IMR-90 (cell line): ENCODE results near the gene SNAPC2. TPM values are rescaled to one million over a fixed set of nuclear protein-coding genes. Genes with fewer than 3 reads are reported as not detected.

Source experiments
- ATAC-seq: fragments of 200-7000 bp; cut with Tn5 transposase; 2 replicates; pipeline ENCODE4 v1.9.1; 2020; ENCODE audit warnings: low read depth, mild to moderate bottlenecking, moderate library complexity
- BruUV-seq: library from RNA; stranded (reverse); fragments of 400-500 nt; replicated peaks from 2 replicates; lab custom pipeline; 2021; lab: Mats Ljungman, UMichigan
- CTCF ChIA-PET: fragments of 300-600 bp; formaldehyde crosslinking; extraction: SDS; loops from one replicate; lab custom pipeline; 2021; ENCODE audit warnings: antibody characterized with exemption; lab: Yijun Ruan, JAX
- POLR2A ChIA-PET: fragments of 300-600 bp; sonication (Branson Sonifier 250); formaldehyde crosslinking; loops from one replicate; lab custom pipeline; 2022; ENCODE audit warnings: antibody characterized with exemption; ENCODE audit not compliant: unreplicated experiment; lab: Charles Lee
- DNase-seq: peaks from one replicate; pipeline ENCODE4 v3.0.0; 2013
- H2AFZ ChIP-seq: replicated peaks from 2 replicates; pipeline ENCODE3; 2013; ENCODE audit warnings: low read length, mild to moderate bottlenecking; ENCODE audit not compliant: poor library complexity
- H2AK5ac ChIP-seq: 2 replicates; pipeline ENCODE4 v1.6.1; 2013; ENCODE audit warnings: low read depth, low read length, inconsistent platforms
- H2AK9ac ChIP-seq: replicated peaks from 2 replicates; pipeline ENCODE3; 2013; ENCODE audit warnings: mild to moderate bottlenecking, low read depth, low read length, moderate library complexity; ENCODE audit not compliant: poor library complexity
- H2BK120ac ChIP-seq: 2 replicates; pipeline ENCODE4 v1.6.1; 2013; ENCODE audit warnings: low read depth, low read length, inconsistent platforms
- H2BK15ac ChIP-seq: 3 replicates; pipeline ENCODE4 v1.6.1; 2013; ENCODE audit warnings: low read depth, low read length, inconsistent platforms
- H2BK20ac ChIP-seq: 2 replicates; pipeline ENCODE4 v1.6.1; 2013; ENCODE audit warnings: low read depth, mild to moderate bottlenecking, inconsistent platforms, low read length, moderate library complexity
- H2BK5ac ChIP-seq: 2 replicates; pipeline ENCODE4 v1.6.1; 2013; ENCODE audit warnings: mild to moderate bottlenecking, low read depth, low read length, inconsistent platforms; ENCODE audit not compliant: poor library complexity, severe bottlenecking
- H3K14ac ChIP-seq: replicated peaks from 2 replicates; pipeline ENCODE4 v1.6.1; 2013; ENCODE audit warnings: low read depth, low read length, inconsistent platforms
- H3K18ac ChIP-seq: 2 replicates; pipeline ENCODE4 v1.6.1; 2013; ENCODE audit warnings: low read depth, low read length, control low read depth
- H3K23ac ChIP-seq: 2 replicates; pipeline ENCODE4 v1.6.1; 2013; ENCODE audit warnings: low read depth, low read length, inconsistent platforms
- H3K27ac ChIP-seq: 2 replicates; pipeline ENCODE4 v1.5.1; 2013; ENCODE audit warnings: mild to moderate bottlenecking, control low read depth, low read length; ENCODE audit not compliant: insufficient read depth
- H3K27me3 ChIP-seq: 2 replicates; pipeline ENCODE4 v1.6.1; 2013; ENCODE audit warnings: low read length; ENCODE audit not compliant: control insufficient read depth, insufficient read depth
- H3K36me3 ChIP-seq: 2 replicates; pipeline ENCODE4 v1.6.1; 2013; ENCODE audit warnings: low read length, mixed read lengths; ENCODE audit not compliant: control insufficient read depth, insufficient read depth
- H3K4ac ChIP-seq: 2 replicates; pipeline ENCODE4 v1.6.1; 2013; ENCODE audit warnings: low read depth, low read length, inconsistent platforms
- H3K4me1 ChIP-seq: 2 replicates; pipeline ENCODE4 v1.6.1; 2013; ENCODE audit warnings: low read length, mixed read lengths; ENCODE audit not compliant: control insufficient read depth, insufficient read depth
- H3K4me2 ChIP-seq: 2 replicates; pipeline ENCODE4 v1.6.1; 2013; ENCODE audit warnings: low read depth, mild to moderate bottlenecking, control low read depth, low read length, moderate library complexity
- H3K4me3 ChIP-seq: 2 replicates; pipeline ENCODE4 v1.5.1; 2013; ENCODE audit warnings: low read depth, mild to moderate bottlenecking, control low read depth, low read length, moderate library complexity; ENCODE audit not compliant: insufficient read depth
- H3K56ac ChIP-seq: 2 replicates; pipeline ENCODE4 v1.6.1; 2013; ENCODE audit warnings: low read length, inconsistent platforms; ENCODE audit not compliant: insufficient read depth; ENCODE audit errors: extremely low read depth
- H3K79me1 ChIP-seq, 2 experiments: 2 replicates each; pipeline ENCODE4 v1.6.1; 2013; ENCODE audit warnings: low read length in 2 of 2, inconsistent platforms in 1 of 2, low read depth in 1 of 2
- H3K9ac ChIP-seq: 2 replicates; pipeline ENCODE4 v1.6.1; 2013; ENCODE audit warnings: low read depth, low read length, control low read depth
- H3K9me1 ChIP-seq: 2 replicates; pipeline ENCODE4 v1.6.1; 2013; ENCODE audit warnings: low read length, inconsistent platforms; ENCODE audit not compliant: insufficient read depth
- H3K9me3 ChIP-seq: 2 replicates; pipeline ENCODE4 v1.6.1; 2013; ENCODE audit warnings: low read length; ENCODE audit not compliant: control insufficient read depth, insufficient read depth
- H4K20me1 ChIP-seq: 2 replicates; pipeline ENCODE4 v1.6.1; 2013; ENCODE audit warnings: low read length, inconsistent platforms; ENCODE audit not compliant: insufficient read depth
- H4K5ac ChIP-seq: 2 replicates; pipeline ENCODE4 v1.6.1; 2013; ENCODE audit warnings: mild to moderate bottlenecking, low read depth, low read length, control low read depth
- H4K8ac ChIP-seq, 2 experiments: 2 replicates each; pipeline ENCODE4 v1.6.1; 2013; ENCODE audit warnings: low read depth in 2 of 2, low read length in 2 of 2, control low read depth in 1 of 2, inconsistent platforms in 1 of 2
- H4K91ac ChIP-seq: 2 replicates; pipeline ENCODE4 v1.6.1; 2013; ENCODE audit warnings: low read depth, low read length, inconsistent platforms; ENCODE audit not compliant: insufficient read depth
- BHLHE40 ChIP-seq: fragments of 150-350 bp; IDR thresholded peaks from 2 replicates; pipeline ENCODE4 v1.6.1; 2016; ENCODE audit warnings: mild to moderate bottlenecking, low read depth, low read length
- CEBPB ChIP-seq: IDR thresholded peaks from 2 replicates; pipeline ENCODE4 v1.6.1; 2012; ENCODE audit warnings: low read depth, low read length, improper control_type of control experiment
- CTCF ChIP-seq: conservative IDR thresholded peaks from 2 replicates; pipeline ENCODE4 v1.5.1; 2012; ENCODE audit warnings: mild to moderate bottlenecking, low read depth, low read length, improper control_type of control experiment
- ELK1 ChIP-seq: fragments of 150-350 bp; IDR thresholded peaks from 2 replicates; pipeline ENCODE4 v1.6.1; 2016; ENCODE audit warnings: low read depth, mild to moderate bottlenecking, low read length, moderate library complexity, borderline replicate concordance
- FOS ChIP-seq: fragments of 150-350 bp; IDR thresholded peaks from 2 replicates; pipeline ENCODE4 v1.6.1; 2016; ENCODE audit warnings: low read depth, low read length
- MAFK ChIP-seq: IDR thresholded peaks from 2 replicates; pipeline ENCODE4 v1.6.1; 2012; ENCODE audit warnings: low read depth, low read length, improper control_type of control experiment
- MAZ ChIP-seq: IDR thresholded peaks from 2 replicates; pipeline ENCODE4 v1.6.1; 2012; ENCODE audit warnings: low read depth, mild to moderate bottlenecking, low read length, improper control_type of control experiment, moderate library complexity, borderline replicate concordance
- MXI1 ChIP-seq: IDR thresholded peaks from 2 replicates; pipeline ENCODE4 v1.6.1; 2012; ENCODE audit warnings: low read depth, mild to moderate bottlenecking, low read length, moderate library complexity, borderline replicate concordance
- RAD21 ChIP-seq: IDR thresholded peaks from 2 replicates; pipeline ENCODE4 v1.6.1; 2012; ENCODE audit warnings: low read length, improper control_type of control experiment
- RCOR1 ChIP-seq: IDR thresholded peaks from 2 replicates; pipeline ENCODE4 v1.6.1; 2012; ENCODE audit warnings: mild to moderate bottlenecking, low read length, improper control_type of control experiment; ENCODE audit not compliant: insufficient replicate concordance
- RFX5 ChIP-seq: IDR thresholded peaks from 2 replicates; pipeline ENCODE4 v1.8.0; 2012; ENCODE audit warnings: low read depth, mild to moderate bottlenecking, low read length, moderate library complexity
- SMC3 ChIP-seq: fragments of 150-350 bp; IDR thresholded peaks from 2 replicates; pipeline ENCODE4 v1.6.1; 2016; ENCODE audit warnings: low read depth, mild to moderate bottlenecking, antibody characterized with exemption, low read length, moderate library complexity
- USF2 ChIP-seq: fragments of 150-350 bp; IDR thresholded peaks from 2 replicates; pipeline ENCODE4 v1.6.1; 2017; ENCODE audit warnings: mild to moderate bottlenecking, antibody characterized with exemption, low read length, low read depth
- WGBS, 2 experiments: methylation state at CpG; one replicate each; pipeline versions ENCODE4 v1.1.5 to v1.1.7; 2013; ENCODE audit warnings: missing lambda C conversion rate in 2 of 2; ENCODE audit not compliant: insufficient read length in 1 of 2; ENCODE audit errors: extremely low coverage in 2 of 2; 5-methylcytosine and 5-hydroxymethylcytosine counted together
- dilution Hi-C: fragments of 300-500 bp; cut with HindIII; formaldehyde crosslinking; loops from one replicate; pipeline ENCODE4 v1.14.3; 2018; ENCODE audit warnings: low sequenced_read_pairs; ENCODE audit not compliant: unreplicated experiment
- in situ Hi-C: fragments of 300-500 bp; cut with MboI; formaldehyde crosslinking; loops from 3 replicates; pipeline ENCODE4 v1.14.3; 2019; ENCODE audit warnings: low sequenced_read_pairs, inconsistent platforms, mixed read lengths
- intact Hi-C: fragments of 100-400 bp; cut with micrococcal nuclease; formaldehyde crosslinking; loops from 2 replicates; pipeline ENCODE4 v1.10.0; 2022
- polyA plus RNA-seq, 3 experiments: library from polyadenylated mRNA; depleted of rRNA; stranded (reverse); fragments of >200 nt; gene quantifications; 2 replicates each; pipeline ENCODE4 v1.2.3, GENCODE V29; 2012; ENCODE audit warnings: low replicate concordance in 1 of 3
- total RNA-seq: library from RNA; depleted of rRNA; stranded (reverse); fragments of >200 nt; gene quantifications from 2 replicates; pipeline ENCODE4 v1.2.3, GENCODE V29; 2012

The SNAPC2 gene
- total and polyA plus RNA-seq, 2 of the 4 experiments (the other 2 are of a cell fraction) = 12.5 to 29.2 TPM

- Histone ChIP-seq H3K18ac (no peak overlapping the region), H4K20me1 (peaks cover 11% of the 10 kb centered on the region), H2AFZ (peak overlapping the region; percentile 90), H2AK9ac (peak overlapping the region; percentile 82), H3K23ac (0 out of 2 replicates have a peak overlapping the region, but pooled peaks have one; percentile 2), H4K8ac (peak overlapping the region; percentile 61 to 67; a peak in 1 of 4 replicates), H2AK5ac (0 out of 2 replicates have a peak overlapping the region, but pooled peaks have one; percentile 70), H3K4me3 (no peak overlapping the region), H3K56ac (no peak overlapping the region), H3K14ac (no peak overlapping the region), H2BK20ac (no peak overlapping the region), H3K4me2 (peak overlapping the region; percentile 44), H3K27ac (no peak overlapping the region; the same call in 1 of the 2 replicates), H4K5ac (no peak overlapping the region; the same call in 1 of the 2 replicates), H4K91ac (peak overlapping the region; percentile 47; the same call in 1 of the 2 replicates), H2BK5ac (no peak overlapping the region), H3K9ac (no peak overlapping the region), H2BK15ac (no peak overlapping the region), H3K79me1 (peaks cover 0 to 19% of the 10 kb centered on the region in 2 experiments; a peak in 2 of 4 replicates), H3K4ac (0 out of 2 replicates have a peak overlapping the region, but pooled peaks have one; percentile 75), H3K9me3 (no peaks in the 10 kb centered on the region), H2BK120ac (no peak overlapping the region), H3K4me1 (peaks cover 21% of the 10 kb centered on the region), H3K9me1 (peaks cover 9% of the 10 kb centered on the region), H3K27me3 (peaks cover 11% of the 10 kb centered on the region), H3K36me3 (peaks cover 9% of the 10 kb centered on the region; the same call in 1 of the 2 replicates)
- in situ Hi-C loops (no loop called here), dilution Hi-C loops (no loop called here), intact Hi-C loops (no loop called here)
- BruUV-seq = no TSS peak
- peak; percentile 8 for ATAC-seq
- peak; percentile 45 for DNase-seq
- ChIA-PET POLR2A (no interaction called here), CTCF (interaction anchor here (2.4 kb wide), 1 partner anchor 12 kb away, joined by 10 read pairs; no protein-coding TSS in a partner anchor)
- 11% methylated on average over 51 of the region's 71 CpGs; no CpG with 5 or more reads in 1 of the 2 experiments for WGBS, 2 experiments
- TF ChIP-seq SMC3 (no peak), MXI1 (no peak), MAZ (peak; percentile 25; the same call in 1 of the 2 replicates), RAD21 (peak; percentile 55), ELK1 (no peak), BHLHE40 (no peak), RCOR1 (no peak), CTCF (peak; percentile 53), RFX5 (no peak), CEBPB (no peak), FOS (no peak), MAFK (no peak), USF2 (no peak)
Observed at GRCh38 chr19:7917267-7918061, 2.7 kb upstream of the SNAPC2 start.
